ENCODE measurements around the gene ADIPOQ.
A peak's percentile ranks its signal among the peaks of the same experiment; 100 is the strongest.
"Not testable (repeated sequence)": the region's sequence is repeated elsewhere in the genome, so short reads cannot be mapped to it uniquely, and the experiment has no call there.

ADIPOQ gene

DNA sequence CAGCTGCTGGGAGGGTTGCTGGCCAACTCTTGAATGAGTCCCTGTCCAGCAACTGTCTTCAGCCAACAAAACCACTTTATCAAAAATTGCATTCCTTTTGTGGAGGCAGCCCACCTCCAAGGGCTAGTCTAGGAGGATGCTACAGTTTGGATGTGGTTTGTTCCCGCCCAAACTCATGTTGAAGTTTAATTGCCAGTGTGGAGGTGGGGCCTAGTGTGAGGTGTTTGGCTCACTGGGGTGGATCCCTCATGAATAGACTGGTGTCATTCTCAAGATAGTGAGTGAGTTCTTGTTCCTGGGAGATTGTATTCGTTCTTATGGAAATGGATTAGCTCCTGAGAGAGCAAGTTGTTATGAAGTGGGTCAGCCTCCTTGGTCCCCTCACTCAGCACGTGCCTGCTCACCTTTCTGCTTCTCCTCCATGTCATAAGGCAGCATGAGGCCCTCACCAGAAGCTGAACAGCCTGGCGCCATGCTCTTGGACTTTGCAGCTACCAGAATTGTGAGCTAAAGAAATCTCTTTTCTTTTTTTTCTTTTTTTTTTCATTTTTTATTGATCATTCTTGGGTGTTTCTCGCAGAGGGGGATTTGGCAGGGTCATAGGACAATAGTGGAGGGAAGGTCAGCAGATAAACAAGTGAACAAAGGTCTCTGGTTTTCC, 32.0 kb upstream of the ADIPOQ start:
- TF ChIP-seq OSR1 (CRISPR knock-in tag; IDR thresholded peaks at IDR 0.05) (no peak), ZFP3 (CRISPR knock-in tag; IDR thresholded peaks at IDR 0.05) (no peak), ZNF565 (CRISPR knock-in tag; conservative IDR thresholded peaks at IDR 0.05; ENCODE audit: low read depth) (no peak), ZNF70 (CRISPR knock-in tag; IDR thresholded peaks at IDR 0.05) (no peak), BACH2 (CRISPR knock-in tag; IDR thresholded peaks at IDR 0.05; ENCODE audit: borderline replicate concordance) (no peak), ESRRG (CRISPR knock-in tag; IDR thresholded peaks at IDR 0.05) (no peak), ISL1 (CRISPR knock-in tag; IDR thresholded peaks at IDR 0.05) (no peak), TCF4 (CRISPR knock-in tag; IDR thresholded peaks at IDR 0.05; ENCODE audit: borderline replicate concordance) (no peak), TOX (CRISPR knock-in tag; IDR thresholded peaks at IDR 0.05; ENCODE audit: borderline replicate concordance) (no peak), CSDC2 (CRISPR knock-in tag; IDR thresholded peaks at IDR 0.05) (no peak), ZFP30 (CRISPR knock-in tag; IDR thresholded peaks at IDR 0.05) (no peak), ZNF8 (CRISPR knock-in tag; IDR thresholded peaks at IDR 0.05) (no peak), RARB (CRISPR knock-in tag; IDR thresholded peaks at IDR 0.05) (no peak), GLIS3 (CRISPR knock-in tag; IDR thresholded peaks at IDR 0.05) (no peak)
- TF ChIP-seq, protein P1, sequence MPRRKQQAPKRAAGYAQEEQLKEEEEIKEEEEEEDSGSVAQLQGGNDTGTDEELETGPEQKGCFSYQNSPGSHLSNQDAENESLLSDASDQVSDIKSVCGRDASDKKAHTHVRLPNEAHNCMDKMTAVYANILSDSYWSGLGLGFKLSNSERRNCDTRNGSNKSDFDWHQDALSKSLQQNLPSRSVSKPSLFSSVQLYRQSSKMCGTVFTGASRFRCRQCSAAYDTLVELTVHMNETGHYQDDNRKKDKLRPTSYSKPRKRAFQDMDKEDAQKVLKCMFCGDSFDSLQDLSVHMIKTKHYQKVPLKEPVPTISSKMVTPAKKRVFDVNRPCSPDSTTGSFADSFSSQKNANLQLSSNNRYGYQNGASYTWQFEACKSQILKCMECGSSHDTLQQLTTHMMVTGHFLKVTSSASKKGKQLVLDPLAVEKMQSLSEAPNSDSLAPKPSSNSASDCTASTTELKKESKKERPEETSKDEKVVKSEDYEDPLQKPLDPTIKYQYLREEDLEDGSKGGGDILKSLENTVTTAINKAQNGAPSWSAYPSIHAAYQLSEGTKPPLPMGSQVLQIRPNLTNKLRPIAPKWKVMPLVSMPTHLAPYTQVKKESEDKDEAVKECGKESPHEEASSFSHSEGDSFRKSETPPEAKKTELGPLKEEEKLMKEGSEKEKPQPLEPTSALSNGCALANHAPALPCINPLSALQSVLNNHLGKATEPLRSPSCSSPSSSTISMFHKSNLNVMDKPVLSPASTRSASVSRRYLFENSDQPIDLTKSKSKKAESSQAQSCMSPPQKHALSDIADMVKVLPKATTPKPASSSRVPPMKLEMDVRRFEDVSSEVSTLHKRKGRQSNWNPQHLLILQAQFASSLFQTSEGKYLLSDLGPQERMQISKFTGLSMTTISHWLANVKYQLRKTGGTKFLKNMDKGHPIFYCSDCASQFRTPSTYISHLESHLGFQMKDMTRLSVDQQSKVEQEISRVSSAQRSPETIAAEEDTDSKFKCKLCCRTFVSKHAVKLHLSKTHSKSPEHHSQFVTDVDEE (CRISPR knock-in tag; IDR thresholded peaks at IDR 0.05) = no peak
- TF ChIP-seq, protein P2, sequence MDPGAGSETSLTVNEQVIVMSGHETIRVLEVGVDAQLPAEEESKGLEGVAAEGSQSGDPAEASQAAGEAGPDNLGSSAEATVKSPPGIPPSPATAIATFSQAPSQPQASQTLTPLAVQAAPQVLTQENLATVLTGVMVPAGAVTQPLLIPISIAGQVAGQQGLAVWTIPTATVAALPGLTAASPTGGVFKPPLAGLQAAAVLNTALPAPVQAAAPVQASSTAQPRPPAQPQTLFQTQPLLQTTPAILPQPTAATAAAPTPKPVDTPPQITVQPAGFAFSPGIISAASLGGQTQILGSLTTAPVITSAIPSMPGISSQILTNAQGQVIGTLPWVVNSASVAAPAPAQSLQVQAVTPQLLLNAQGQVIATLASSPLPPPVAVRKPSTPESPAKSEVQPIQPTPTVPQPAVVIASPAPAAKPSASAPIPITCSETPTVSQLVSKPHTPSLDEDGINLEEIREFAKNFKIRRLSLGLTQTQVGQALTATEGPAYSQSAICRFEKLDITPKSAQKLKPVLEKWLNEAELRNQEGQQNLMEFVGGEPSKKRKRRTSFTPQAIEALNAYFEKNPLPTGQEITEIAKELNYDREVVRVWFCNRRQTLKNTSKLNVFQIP (CRISPR knock-in tag; IDR thresholded peaks at IDR 0.05; ENCODE audit: borderline replicate concordance, low read depth) = no peak
- no peak for ATAC-seq

DNA sequence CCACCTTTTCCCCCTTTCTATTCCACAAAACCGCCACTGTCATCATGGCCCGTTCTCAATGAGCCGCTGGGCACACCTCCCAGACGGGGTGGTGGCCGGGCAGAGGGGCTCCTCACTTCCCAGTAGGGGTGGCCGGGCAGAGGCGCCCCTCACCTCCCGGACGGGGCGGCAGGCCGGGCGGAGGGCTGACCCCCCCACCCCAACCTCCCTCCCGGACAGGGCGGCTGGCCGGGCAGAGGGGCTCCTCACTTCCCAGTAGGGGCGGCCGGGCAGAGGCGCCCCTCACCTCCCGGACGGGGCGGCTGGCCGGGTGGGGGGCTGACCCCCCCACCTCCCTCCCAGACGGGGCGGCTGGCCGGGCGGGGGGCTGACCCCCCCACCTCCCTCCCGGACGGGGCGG, 31.2 kb upstream of the ADIPOQ start:
- not testable (repeated sequence) for ATAC-seq

DNA sequence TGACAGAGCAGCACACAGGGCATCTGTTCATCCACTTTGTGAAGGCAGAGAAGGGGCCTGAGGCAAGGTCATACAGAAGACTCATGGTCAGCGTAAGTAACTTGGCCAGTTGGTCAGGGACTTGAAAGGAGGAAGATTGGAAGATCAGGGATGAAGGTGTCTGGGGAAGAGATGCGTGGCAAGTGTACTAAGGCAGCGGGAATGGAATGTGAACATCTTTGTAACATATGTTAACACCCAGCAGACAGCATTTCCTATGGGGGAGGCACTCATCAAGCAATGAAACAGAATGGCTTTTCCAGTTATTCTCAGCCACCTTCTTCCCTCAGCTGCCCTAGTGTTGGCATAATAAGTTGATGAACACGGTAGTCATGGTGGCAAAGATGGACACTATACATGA, 28.4 kb upstream of the ADIPOQ start:
- ATAC-seq = no peak

DNA sequence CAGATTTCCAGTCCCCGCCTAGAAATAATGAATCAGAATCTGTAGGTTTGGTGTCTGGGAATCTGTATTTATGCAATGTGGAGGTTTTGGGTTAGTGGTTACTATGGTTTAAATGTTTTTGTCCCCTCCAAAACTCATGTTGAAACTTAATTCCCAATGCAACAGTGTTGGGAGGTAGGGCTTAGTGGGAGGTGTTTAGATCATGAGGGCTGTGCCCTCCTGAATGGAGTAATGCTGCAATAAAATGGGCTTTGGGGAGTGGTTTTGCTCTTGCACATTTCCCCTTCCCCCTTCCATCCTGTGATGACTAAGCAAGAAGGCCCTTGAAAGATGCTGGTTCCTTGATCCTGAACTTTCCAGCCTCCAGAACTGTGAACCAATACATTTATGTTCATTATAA, 27.1 kb upstream of the ADIPOQ start:
- TF ChIP-seq OSR1 (CRISPR knock-in tag; IDR thresholded peaks at IDR 0.05) = no peak

More for the DNA sequence above, 28.4 kb upstream of the ADIPOQ start:
- no peak for TF ChIP-seq ZNF565 (CRISPR knock-in tag; conservative IDR thresholded peaks at IDR 0.05; ENCODE audit: low read depth)
- TF ChIP-seq ISL1 (CRISPR knock-in tag; IDR thresholded peaks at IDR 0.05) = no peak
- TF ChIP-seq, protein P2 (CRISPR knock-in tag; IDR thresholded peaks at IDR 0.05; ENCODE audit: borderline replicate concordance, low read depth) = no peak
- no peak for TF ChIP-seq BACH2 (CRISPR knock-in tag; IDR thresholded peaks at IDR 0.05; ENCODE audit: borderline replicate concordance)
- no peak for TF ChIP-seq RARB (CRISPR knock-in tag; IDR thresholded peaks at IDR 0.05)

DNA sequence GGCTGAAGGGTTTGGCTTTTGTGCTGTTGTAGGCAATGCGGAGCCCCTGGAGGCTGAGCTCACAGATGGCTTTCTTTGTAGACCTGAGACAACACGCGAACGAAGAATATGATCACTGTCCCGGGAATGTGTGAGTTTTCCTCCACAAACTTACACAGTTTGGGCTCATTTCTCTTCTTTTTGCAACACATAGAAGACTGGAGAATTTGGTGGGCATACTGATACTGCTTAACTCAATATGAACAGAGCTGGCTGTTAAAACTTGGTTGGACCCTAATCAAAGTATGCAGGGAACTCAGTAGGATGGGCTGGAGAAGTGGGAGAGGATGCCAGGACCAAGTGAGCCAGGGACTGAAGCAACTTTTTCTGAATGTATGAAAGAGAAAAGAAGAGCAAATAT, 24.0 kb upstream of the ADIPOQ start:
- no peak for ATAC-seq
- TF ChIP-seq ZC3H10 (CRISPR knock-in tag; IDR thresholded peaks at IDR 0.05) (no peak), ZFP30 (CRISPR knock-in tag; IDR thresholded peaks at IDR 0.05) (no peak), CSDC2 (CRISPR knock-in tag; IDR thresholded peaks at IDR 0.05) (no peak), ZFP3 (CRISPR knock-in tag; IDR thresholded peaks at IDR 0.05) (no peak)

More for the DNA sequence above, 27.1 kb upstream of the ADIPOQ start:
- ATAC-seq = peak; percentile 56

DNA sequence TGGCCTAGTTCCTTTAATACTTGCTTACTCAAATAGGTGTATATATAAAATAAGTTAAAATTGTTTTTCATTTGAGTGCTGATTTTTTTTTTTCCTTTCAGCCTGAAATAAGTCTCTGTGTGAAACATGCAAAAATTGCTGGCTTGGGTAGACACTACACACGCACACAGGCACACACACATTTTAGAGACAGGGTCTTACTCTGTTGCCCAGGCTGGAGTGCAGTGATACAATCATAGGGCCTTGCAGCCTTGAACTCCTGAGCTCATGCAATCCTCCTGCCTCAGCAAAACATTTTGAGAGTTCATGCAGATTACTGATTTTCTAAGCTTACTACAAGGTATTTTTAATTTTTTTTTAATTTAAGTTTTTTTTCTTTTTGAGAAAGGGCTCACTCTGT, 23.6 kb upstream of the ADIPOQ start:
- TF ChIP-seq, protein P3, sequence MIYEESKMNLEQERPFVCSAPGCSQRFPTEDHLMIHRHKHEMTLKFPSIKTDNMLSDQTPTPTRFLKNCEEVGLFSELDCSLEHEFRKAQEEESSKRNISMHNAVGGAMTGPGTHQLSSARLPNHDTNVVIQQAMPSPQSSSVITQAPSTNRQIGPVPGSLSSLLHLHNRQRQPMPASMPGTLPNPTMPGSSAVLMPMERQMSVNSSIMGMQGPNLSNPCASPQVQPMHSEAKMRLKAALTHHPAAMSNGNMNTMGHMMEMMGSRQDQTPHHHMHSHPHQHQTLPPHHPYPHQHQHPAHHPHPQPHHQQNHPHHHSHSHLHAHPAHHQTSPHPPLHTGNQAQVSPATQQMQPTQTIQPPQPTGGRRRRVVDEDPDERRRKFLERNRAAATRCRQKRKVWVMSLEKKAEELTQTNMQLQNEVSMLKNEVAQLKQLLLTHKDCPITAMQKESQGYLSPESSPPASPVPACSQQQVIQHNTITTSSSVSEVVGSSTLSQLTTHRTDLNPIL (CRISPR knock-in tag; IDR thresholded peaks at IDR 0.05; ENCODE audit: low read depth) = no peak
- TF ChIP-seq TOX (CRISPR knock-in tag; IDR thresholded peaks at IDR 0.05; ENCODE audit: borderline replicate concordance) = no peak
- TF ChIP-seq ZC3H10 (CRISPR knock-in tag; IDR thresholded peaks at IDR 0.05) = no peak
- no peak for TF ChIP-seq SNAI2 (CRISPR knock-in tag; IDR thresholded peaks at IDR 0.05)

More for the DNA sequence above, 23.6 kb upstream of the ADIPOQ start:
- no peak for ATAC-seq
